SJSA1 (cell line): Measurements from ENCODE around the gene CHPF. TPM values are rescaled to one million over a fixed set of nuclear protein-coding genes. Genes with fewer than 3 reads are reported as not detected.

Source experiments
- DNase-seq, 2 experiments: peaks; one replicate each; pipeline ENCODE4 v3.0.0-alpha.2; 2015 to 2020; ENCODE audit warnings: low spot score in 2 of 2, low read depth in 1 of 2
- H3K27ac ChIP-seq: fragments of 250-450 bp; sonication (Bioruptor Pico); 2 replicates; pipeline ENCODE4 v1.5.1; 2020; ENCODE audit warnings: mild to moderate bottlenecking, moderate library complexity
- H3K27me3 ChIP-seq: fragments of 250-450 bp; sonication (Bioruptor Pico); replicated peaks from 2 replicates; pipeline ENCODE4 v1.5.1; 2020; ENCODE audit warnings: mild to moderate bottlenecking, moderate library complexity
- H3K36me3 ChIP-seq: fragments of 250-450 bp; sonication (Bioruptor Pico); 2 replicates; pipeline ENCODE4 v1.5.1; 2020; ENCODE audit warnings: mild to moderate bottlenecking
- H3K4me1 ChIP-seq: fragments of 250-450 bp; sonication (Bioruptor Pico); replicated peaks from 2 replicates; pipeline ENCODE4 v1.6.1; 2021; ENCODE audit warnings: mild to moderate bottlenecking
- H3K4me3 ChIP-seq: fragments of 250-450 bp; sonication (Bioruptor Pico); 2 replicates; pipeline ENCODE4 v1.5.1; 2020; ENCODE audit warnings: mild to moderate bottlenecking
- H3K9me3 ChIP-seq: fragments of 250-450 bp; sonication (Bioruptor Pico); replicated peaks from 2 replicates; pipeline ENCODE4 v1.5.1; 2020; ENCODE audit warnings: mild to moderate bottlenecking
- total RNA-seq: library from RNA; depleted of rRNA; stranded (reverse); fragments of >200 nt; shearing (Covaris generic); gene quantifications from 2 replicates; pipeline ENCODE4 v1.2.3, GENCODE V29; 2014; rRNA removed

The CHPF gene
- total RNA-seq, 1 experiment from 2014 or later = 113 TPM

DNA sequence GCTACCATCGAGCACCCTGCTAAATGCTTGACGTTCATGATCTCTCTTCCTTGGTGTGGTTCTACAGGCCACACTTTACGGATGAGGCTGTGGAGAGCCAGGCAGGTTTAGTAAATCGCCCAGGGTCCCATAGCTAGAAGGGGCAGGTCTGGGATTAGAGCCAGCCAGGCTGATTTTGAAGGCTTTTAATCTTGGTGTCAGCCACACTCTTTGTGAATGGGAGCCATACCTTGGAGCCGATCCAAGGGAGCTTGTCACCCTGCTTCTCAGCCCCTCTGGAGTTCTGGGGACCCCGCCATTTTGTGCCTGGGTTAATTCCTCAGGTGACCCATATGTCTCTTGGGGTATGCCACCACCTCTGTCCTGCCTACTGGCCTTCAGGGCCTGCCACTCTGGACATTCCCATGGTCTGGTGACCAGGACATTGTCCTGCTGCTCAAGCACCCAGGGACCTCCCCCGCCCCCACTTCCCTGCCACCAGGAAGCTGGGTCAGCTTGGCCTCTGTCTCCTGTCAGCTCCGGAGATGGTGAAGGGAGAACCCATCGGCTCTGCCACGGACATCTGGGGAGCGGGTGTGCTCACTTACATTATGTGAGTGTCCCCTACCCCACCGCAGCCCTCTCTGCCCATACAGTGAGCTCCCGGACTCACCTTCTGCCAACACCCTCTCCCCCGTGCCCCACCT is 52.2 kb downstream of the CHPF start:
- Histone ChIP-seq H3K9me3 (no peaks in the 10 kb centered on the region), H3K27me3 (peaks cover 7% of the 10 kb centered on the region; the same call in 1 of the 2 replicates), H3K4me3 (no peak overlapping the region), H3K4me1 (peaks cover 5% of the 10 kb centered on the region), H3K27ac (no peak overlapping the region), H3K36me3 (no peaks in the 10 kb centered on the region)
- DNase-seq = no peak

GRCh38 chr2:219490600-219491130 is 52.9 kb downstream of the CHPF start:
- DNase-seq = no peak
- Histone ChIP-seq H3K27me3 (peaks cover 14% of the 10 kb centered on the region), H3K27ac (no peak overlapping the region), H3K4me3 (no peak overlapping the region), H3K9me3 (no peaks in the 10 kb centered on the region), H3K4me1 (peaks cover 3% of the 10 kb centered on the region), H3K36me3 (no peaks in the 10 kb centered on the region)

DNA sequence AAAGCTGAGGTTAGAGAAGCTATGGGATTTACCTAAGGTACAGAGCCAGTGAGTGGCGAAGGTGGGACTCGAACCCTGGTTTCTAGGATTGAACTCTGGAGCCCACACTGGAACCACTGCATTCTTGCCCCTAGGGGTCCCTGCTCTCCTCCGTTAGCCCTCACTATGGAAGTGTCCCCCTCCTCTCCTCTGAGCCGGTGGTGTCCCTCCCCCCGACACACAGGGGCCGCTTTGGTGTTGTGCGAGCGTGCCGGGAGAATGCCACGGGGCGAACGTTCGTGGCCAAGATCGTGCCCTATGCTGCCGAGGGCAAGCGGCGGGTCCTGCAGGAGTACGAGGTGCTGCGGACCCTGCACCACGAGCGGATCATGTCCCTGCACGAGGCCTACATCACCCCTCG is 53.4 kb downstream of the CHPF start:
- DNase-seq = no peak
- no peak overlapping the region for H3K27ac ChIP-seq
- no peaks in the 10 kb centered on the region for H3K36me3 ChIP-seq
- H3K9me3 ChIP-seq = no peaks in the 10 kb centered on the region
- no peaks in the 10 kb centered on the region for H3K4me1 ChIP-seq
- peaks cover 19% of the 10 kb centered on the region for H3K27me3 ChIP-seq
- H3K4me3 ChIP-seq = no peak overlapping the region

DNA sequence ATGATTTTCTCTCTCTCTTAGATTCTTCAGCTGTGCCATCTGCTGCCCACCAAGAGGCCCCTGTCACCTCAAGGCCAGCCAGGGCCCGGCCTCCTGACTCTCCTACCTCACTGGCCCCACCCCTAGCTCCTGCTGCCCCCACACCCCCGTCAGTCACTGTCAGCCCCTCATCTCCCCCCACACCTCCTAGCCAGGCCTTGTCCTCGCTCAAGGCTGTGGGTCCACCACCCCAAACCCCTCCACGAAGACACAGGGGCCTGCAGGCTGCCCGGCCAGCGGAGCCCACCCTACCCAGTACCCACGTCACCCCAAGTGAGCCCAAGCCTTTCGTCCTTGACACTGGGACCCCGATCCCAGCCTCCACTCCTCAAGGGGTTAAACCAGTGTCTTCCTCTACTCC is 54.3 kb downstream of the CHPF start:
- peaks cover 28% of the 10 kb centered on the region for H3K27me3 ChIP-seq
- no peak overlapping the region for H3K4me3 ChIP-seq
- H3K4me1 ChIP-seq = peaks cover 5% of the 10 kb centered on the region
- no peak for DNase-seq
- no peaks in the 10 kb centered on the region for H3K9me3 ChIP-seq
- no peaks in the 10 kb centered on the region for H3K36me3 ChIP-seq
- no peak overlapping the region for H3K27ac ChIP-seq

Other genes starting within 250 kb of the CHPF start
- gene PTPRN, start 234.4 kb downstream of the CHPF start, total RNA-seq = 4.2 and 4.9 TPM in 2 replicates
- not detected in 2 replicates for gene RESP18, start 211.1 kb downstream of the CHPF start, total RNA-seq
- gene DNPEP, start 155.9 kb downstream of the CHPF start, total RNA-seq = 25.5 and 56.1 TPM in 2 replicates
- 0.13 TPM in 1 of 2 replicates, not detected in the other for gene DES, start 125.4 kb downstream of the CHPF start, total RNA-seq
- 0.44 and 4.2 TPM in 2 replicates for gene SPEG, start 109.0 kb downstream of the CHPF start, total RNA-seq
- 40.5 and 47.0 TPM in 2 replicates for gene GMPPA, start 44.9 kb downstream of the CHPF start, total RNA-seq
- gene ASIC4, start 29.3 kb downstream of the CHPF start, total RNA-seq = not detected in 2 replicates
- gene TMEM198, start 219 bp upstream of the CHPF start, total RNA-seq = 0.03 and 0.37 TPM in 2 replicates
- 53.1 and 55.3 TPM in 2 replicates for gene OBSL1, start 27.7 kb upstream of the CHPF start, total RNA-seq
- 0.11 TPM in 1 of 2 replicates, not detected in the other for gene INHA, start 28.5 kb upstream of the CHPF start, total RNA-seq
- 11.7 and 29.2 TPM in 2 replicates for gene STK11IP, start 54.0 kb upstream of the CHPF start, total RNA-seq
- 4.0 and 4.1 TPM in 2 replicates for gene SLC4A3, start 83.8 kb upstream of the CHPF start, total RNA-seq